Activated CD4-positive, alpha-beta T cell treated with anti-CD3 and anti-CD28 coated beads for 24 hours (primary cell): ENCODE data around the gene APLP2.
"Not testable (repeated sequence)": the region's sequence is repeated elsewhere in the genome, so short reads cannot be mapped to it uniquely, and the experiment has no call there.

Experiments used
- DNase-seq, 2 donors: peaks; one replicate each; pipeline ENCODE4 v3.0.0-alpha.2; 2020; ENCODE audit warnings: low read depth in 2 of 2

APLP2 gene

GRCh38 chr11:130170345-130170744 lies 100.7 kb downstream of the APLP2 start:
- DNase-seq: no peak

GRCh38 chr11:130171534-130171933 lies 101.8 kb downstream of the APLP2 start:
- no peak for DNase-seq

GRCh38 chr11:130172001-130172400 lies 102.3 kb downstream of the APLP2 start:
- DNase-seq: not testable (repeated sequence)

- DNase-seq: no peak
Measured at GRCh38 chr11:130174642-130175041, 104.9 kb downstream of the APLP2 start.

- DNase-seq: no peak
Measured at GRCh38 chr11:130175898-130176297, 106.2 kb downstream of the APLP2 start.

- DNase-seq: no peak
Measured at GRCh38 chr11:130177782-130178181, 108.1 kb downstream of the APLP2 start.

- DNase-seq: no peak
Measured at GRCh38 chr11:130178441-130179339, 109.0 kb downstream of the APLP2 start.

- no peak for DNase-seq
Measured at GRCh38 chr11:130179396-130180306, 110.0 kb downstream of the APLP2 start.

- no peak for DNase-seq
Measured at GRCh38 chr11:130180491-130180890, 110.8 kb downstream of the APLP2 start.

- no peak for DNase-seq
Measured at GRCh38 chr11:130180896-130181294, 111.2 kb downstream of the APLP2 start.

GRCh38 chr11:130181295-130182272 lies 111.9 kb downstream of the APLP2 start:
- no peak for DNase-seq

GRCh38 chr11:130183878-130184610 lies 114.3 kb downstream of the APLP2 start:
- DNase-seq: no peak

GRCh38 chr11:130187096-130187495 lies 117.4 kb downstream of the APLP2 start:
- DNase-seq: no peak

- DNase-seq: no peak
Measured at GRCh38 chr11:130188047-130188446, 118.4 kb downstream of the APLP2 start.

GRCh38 chr11:130188585-130189347 lies 119.1 kb downstream of the APLP2 start:
- DNase-seq: no peak

- DNase-seq: no peak
Measured at GRCh38 chr11:130189492-130190210, 120.0 kb downstream of the APLP2 start.

GRCh38 chr11:130190371-130190881 lies 120.7 kb downstream of the APLP2 start:
- no peak for DNase-seq

GRCh38 chr11:130191896-130192295 lies 122.2 kb downstream of the APLP2 start:
- DNase-seq: no peak

GRCh38 chr11:130192845-130193267 lies 123.2 kb downstream of the APLP2 start:
- DNase-seq: no peak
